Measurements from ENCODE around the gene DYNLT1. TPM values are rescaled to one million over a fixed set of nuclear protein-coding genes. Genes with fewer than 3 reads are reported as not detected.

DYNLT1 gene
- polyA plus RNA-seq, 1 donor from 2014 or later = 320 TPM

DNA sequence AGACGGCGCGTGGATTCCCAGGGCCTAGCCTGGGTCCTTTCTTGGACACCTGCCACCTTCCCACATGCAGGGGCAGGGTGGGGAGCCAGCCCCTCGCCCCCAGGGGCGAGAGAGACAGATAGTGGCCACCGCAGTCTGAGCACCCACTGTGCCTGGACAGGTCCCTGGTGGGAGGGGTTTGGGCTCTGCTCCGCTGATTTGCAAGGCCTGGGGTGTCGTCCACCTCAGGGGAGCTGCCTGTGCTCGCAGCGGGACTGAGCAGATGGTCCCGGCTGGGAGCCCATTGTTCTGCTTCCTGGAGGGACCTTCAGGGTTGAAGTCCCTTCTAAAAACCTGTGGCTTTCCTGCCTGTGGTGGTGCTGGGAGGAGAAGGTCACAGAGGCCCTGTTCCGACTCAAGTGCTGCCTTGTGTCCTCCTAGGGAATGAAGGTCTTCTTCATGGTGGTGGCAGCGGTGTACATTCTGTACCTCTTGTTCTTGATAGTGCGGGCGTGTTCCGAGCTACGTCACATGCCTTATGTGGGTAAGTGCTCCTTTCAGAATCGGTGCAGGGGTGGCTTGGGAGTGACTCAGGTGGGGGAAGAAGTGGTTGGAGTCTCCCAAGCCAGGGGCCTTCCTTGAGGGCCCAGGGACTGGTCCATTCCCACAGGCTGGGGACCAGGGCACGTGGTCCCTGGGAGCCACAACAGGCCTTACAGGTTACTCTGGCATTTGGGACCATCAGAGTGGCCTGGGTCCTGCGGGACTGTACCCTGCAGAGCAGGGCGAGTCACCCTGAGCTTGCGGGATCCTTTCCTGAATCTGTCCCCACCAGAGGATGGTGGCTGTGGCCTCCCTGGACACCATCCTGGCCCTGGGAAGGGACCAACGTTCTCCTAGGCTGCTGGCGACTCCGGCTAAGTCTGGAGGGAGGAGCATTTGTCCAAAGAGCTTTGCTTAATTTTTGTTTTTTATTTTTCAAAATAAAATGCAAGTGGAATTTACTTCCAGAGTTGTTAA, 19.6 kb downstream of the DYNLT1 start:
- no peaks in the 10 kb centered on the region for H3F3A ChIP-seq (ENCODE audit: insufficient read depth, low read length, poor library complexity, severe bottlenecking)
- no peak overlapping the region for H3K4me3 ChIP-seq (ENCODE audit: low read length)
- H3K4me2 ChIP-seq (ENCODE audit: low read length) = no peak overlapping the region
- H3K36me3 ChIP-seq (ENCODE audit: insufficient read depth, low read length) = peaks cover 8% of the 10 kb centered on the region
- H2AFZ ChIP-seq (ENCODE audit: low read depth, low read length) = no peak overlapping the region
- no peaks in the 10 kb centered on the region for H4K20me1 ChIP-seq (ENCODE audit: insufficient read depth)
- H3K27me3 ChIP-seq (ENCODE audit: insufficient read depth, low read depth, low read length) = no peaks in the 10 kb centered on the region
- H3K27ac ChIP-seq (ENCODE audit: low read length) = no peak overlapping the region
- H3K9ac ChIP-seq (ENCODE audit: low read length) = no peak overlapping the region
- H3K9me3 ChIP-seq (ENCODE audit: low read length) = no peaks in the 10 kb centered on the region
- TF ChIP-seq POLR2AphosphoS5 (IDR thresholded peaks at IDR 0.05) (no peak), MXI1 (conservative IDR thresholded peaks at IDR 0.05; ENCODE audit: poor library complexity, severe bottlenecking) (no peak), REST (IDR thresholded peaks at IDR 0.05; ENCODE audit: borderline replicate concordance) (no peak), TAF1 (IDR thresholded peaks at IDR 0.05; ENCODE audit: low read depth) (no peak), SMC3 (conservative IDR thresholded peaks at IDR 0.05; ENCODE audit: poor library complexity) (no peak), RAD21 (conservative IDR thresholded peaks at IDR 0.05) (no peak), EP300 (conservative IDR thresholded peaks at IDR 0.05; ENCODE audit: poor library complexity, severe bottlenecking) (no peak)
- H3K79me2 ChIP-seq (replicated peaks; ENCODE audit: insufficient read depth, low read length) = no peaks in the 10 kb centered on the region
- no peaks in the 10 kb centered on the region for H3K9me2 ChIP-seq (ENCODE audit: insufficient read depth, low read length)

GRCh38 chr6:158622545-158623190, 21.9 kb downstream of the DYNLT1 start:
- no peak overlapping the region for H3K4me2 ChIP-seq (ENCODE audit: low read length)
- H3K9me2 ChIP-seq (ENCODE audit: insufficient read depth, low read length) = no peaks in the 10 kb centered on the region
- H3K27me3 ChIP-seq (ENCODE audit: insufficient read depth, low read depth, low read length) = no peaks in the 10 kb centered on the region
- no peak overlapping the region for H3K9ac ChIP-seq (ENCODE audit: low read length)
- peaks cover 3% of the 10 kb centered on the region for H3K36me3 ChIP-seq (ENCODE audit: insufficient read depth, low read length)
- H3K9me3 ChIP-seq (ENCODE audit: low read length) = no peaks in the 10 kb centered on the region
- no peak overlapping the region for H3K27ac ChIP-seq (ENCODE audit: low read length)
- no peaks in the 10 kb centered on the region for H4K20me1 ChIP-seq (ENCODE audit: insufficient read depth)
- no peaks in the 10 kb centered on the region for H3K79me2 ChIP-seq (replicated peaks; ENCODE audit: insufficient read depth, low read length)
- no peaks in the 10 kb centered on the region for H3F3A ChIP-seq (ENCODE audit: insufficient read depth, low read length, poor library complexity, severe bottlenecking)
- H2AFZ ChIP-seq (ENCODE audit: low read depth, low read length) = no peak overlapping the region
- no peak overlapping the region for H3K4me3 ChIP-seq (ENCODE audit: low read length)
- TF ChIP-seq TAF1 (IDR thresholded peaks at IDR 0.05; ENCODE audit: low read depth) (no peak), RAD21 (conservative IDR thresholded peaks at IDR 0.05) (no peak)

Measured in neural cell (in vitro differentiated cells).